ENCODE measurements around the gene SRCAP. TPM values are rescaled to one million over a fixed set of nuclear protein-coding genes. Genes with fewer than 3 reads are reported as not detected.

Gene SRCAP
- total RNA-seq, 1 experiment from 2014 or later, result 58.5 TPM

DNA sequence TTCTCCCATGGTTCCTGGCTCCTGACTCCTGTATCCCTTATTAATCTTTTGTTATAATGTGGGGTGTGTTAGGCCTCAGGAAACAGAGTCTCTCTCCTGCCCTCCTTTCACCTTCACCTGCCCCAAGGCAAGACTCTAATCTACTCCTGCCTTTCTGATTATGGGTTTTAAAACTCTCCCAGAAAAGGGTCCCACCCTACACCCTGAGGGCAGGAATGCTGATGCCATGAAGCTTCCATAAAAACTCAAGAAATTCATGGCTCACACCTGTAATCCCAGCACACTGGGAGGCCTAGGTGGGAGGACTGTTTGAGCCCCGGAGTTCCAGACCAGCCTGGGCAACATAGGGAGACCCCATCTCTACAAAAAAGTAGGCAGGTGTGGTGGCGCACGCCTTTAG, 18.6 kb upstream of the SRCAP start:
- Mint-ChIP-seq H3K36me3 (0 out of 2 replicates have a peak, but pooled peaks cover 2% of the 10 kb centered on the region), H3K9me3 (no peaks in the 10 kb centered on the region), H3K4me1 (peaks cover 5% of the 10 kb centered on the region; the same call in 1 of the 2 replicates), H3K27me3 (ENCODE audit: low read depth) (peaks cover 99% of the 10 kb centered on the region), H3K27ac (no peak overlapping the region), H3K4me3 (no peak overlapping the region)
- TF ChIP-seq, protein P1, sequence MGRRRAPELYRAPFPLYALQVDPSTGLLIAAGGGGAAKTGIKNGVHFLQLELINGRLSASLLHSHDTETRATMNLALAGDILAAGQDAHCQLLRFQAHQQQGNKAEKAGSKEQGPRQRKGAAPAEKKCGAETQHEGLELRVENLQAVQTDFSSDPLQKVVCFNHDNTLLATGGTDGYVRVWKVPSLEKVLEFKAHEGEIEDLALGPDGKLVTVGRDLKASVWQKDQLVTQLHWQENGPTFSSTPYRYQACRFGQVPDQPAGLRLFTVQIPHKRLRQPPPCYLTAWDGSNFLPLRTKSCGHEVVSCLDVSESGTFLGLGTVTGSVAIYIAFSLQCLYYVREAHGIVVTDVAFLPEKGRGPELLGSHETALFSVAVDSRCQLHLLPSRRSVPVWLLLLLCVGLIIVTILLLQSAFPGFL (CRISPR knock-in tag; IDR thresholded peaks at IDR 0.05; ENCODE audit: borderline replicate concordance), result no peak
- TF ChIP-seq CREM (CRISPR knock-in tag; IDR thresholded peaks at IDR 0.05) (no peak), FOXP1 (CRISPR knock-in tag; IDR thresholded peaks at IDR 0.05; ENCODE audit: borderline replicate concordance) (no peak), EMX1 (CRISPR knock-in tag; IDR thresholded peaks at IDR 0.05) (no peak), ZNF232 (CRISPR knock-in tag; IDR thresholded peaks at IDR 0.05) (no peak), ZBTB21 (CRISPR knock-in tag; IDR thresholded peaks at IDR 0.05; ENCODE audit: borderline replicate concordance) (no peak)
- TF ChIP-seq, protein P2, sequence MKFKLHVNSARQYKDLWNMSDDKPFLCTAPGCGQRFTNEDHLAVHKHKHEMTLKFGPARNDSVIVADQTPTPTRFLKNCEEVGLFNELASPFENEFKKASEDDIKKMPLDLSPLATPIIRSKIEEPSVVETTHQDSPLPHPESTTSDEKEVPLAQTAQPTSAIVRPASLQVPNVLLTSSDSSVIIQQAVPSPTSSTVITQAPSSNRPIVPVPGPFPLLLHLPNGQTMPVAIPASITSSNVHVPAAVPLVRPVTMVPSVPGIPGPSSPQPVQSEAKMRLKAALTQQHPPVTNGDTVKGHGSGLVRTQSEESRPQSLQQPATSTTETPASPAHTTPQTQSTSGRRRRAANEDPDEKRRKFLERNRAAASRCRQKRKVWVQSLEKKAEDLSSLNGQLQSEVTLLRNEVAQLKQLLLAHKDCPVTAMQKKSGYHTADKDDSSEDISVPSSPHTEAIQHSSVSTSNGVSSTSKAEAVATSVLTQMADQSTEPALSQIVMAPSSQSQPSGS (CRISPR knock-in tag; IDR thresholded peaks at IDR 0.05; ENCODE audit: borderline replicate concordance, low read depth), result no peak
- TF ChIP-seq, protein P3, sequence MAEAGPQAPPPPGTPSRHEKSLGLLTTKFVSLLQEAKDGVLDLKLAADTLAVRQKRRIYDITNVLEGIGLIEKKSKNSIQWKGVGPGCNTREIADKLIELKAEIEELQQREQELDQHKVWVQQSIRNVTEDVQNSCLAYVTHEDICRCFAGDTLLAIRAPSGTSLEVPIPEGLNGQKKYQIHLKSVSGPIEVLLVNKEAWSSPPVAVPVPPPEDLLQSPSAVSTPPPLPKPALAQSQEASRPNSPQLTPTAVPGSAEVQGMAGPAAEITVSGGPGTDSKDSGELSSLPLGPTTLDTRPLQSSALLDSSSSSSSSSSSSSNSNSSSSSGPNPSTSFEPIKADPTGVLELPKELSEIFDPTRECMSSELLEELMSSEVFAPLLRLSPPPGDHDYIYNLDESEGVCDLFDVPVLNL (CRISPR knock-in tag; IDR thresholded peaks at IDR 0.05; ENCODE audit: borderline replicate concordance, low read depth), result no peak
- TF ChIP-seq, protein P4, sequence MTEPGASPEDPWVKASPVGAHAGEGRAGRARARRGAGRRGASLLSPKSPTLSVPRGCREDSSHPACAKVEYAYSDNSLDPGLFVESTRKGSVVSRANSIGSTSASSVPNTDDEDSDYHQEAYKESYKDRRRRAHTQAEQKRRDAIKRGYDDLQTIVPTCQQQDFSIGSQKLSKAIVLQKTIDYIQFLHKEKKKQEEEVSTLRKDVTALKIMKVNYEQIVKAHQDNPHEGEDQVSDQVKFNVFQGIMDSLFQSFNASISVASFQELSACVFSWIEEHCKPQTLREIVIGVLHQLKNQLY (CRISPR knock-in tag; IDR thresholded peaks at IDR 0.05), result no peak
- TF ChIP-seq, protein P5, sequence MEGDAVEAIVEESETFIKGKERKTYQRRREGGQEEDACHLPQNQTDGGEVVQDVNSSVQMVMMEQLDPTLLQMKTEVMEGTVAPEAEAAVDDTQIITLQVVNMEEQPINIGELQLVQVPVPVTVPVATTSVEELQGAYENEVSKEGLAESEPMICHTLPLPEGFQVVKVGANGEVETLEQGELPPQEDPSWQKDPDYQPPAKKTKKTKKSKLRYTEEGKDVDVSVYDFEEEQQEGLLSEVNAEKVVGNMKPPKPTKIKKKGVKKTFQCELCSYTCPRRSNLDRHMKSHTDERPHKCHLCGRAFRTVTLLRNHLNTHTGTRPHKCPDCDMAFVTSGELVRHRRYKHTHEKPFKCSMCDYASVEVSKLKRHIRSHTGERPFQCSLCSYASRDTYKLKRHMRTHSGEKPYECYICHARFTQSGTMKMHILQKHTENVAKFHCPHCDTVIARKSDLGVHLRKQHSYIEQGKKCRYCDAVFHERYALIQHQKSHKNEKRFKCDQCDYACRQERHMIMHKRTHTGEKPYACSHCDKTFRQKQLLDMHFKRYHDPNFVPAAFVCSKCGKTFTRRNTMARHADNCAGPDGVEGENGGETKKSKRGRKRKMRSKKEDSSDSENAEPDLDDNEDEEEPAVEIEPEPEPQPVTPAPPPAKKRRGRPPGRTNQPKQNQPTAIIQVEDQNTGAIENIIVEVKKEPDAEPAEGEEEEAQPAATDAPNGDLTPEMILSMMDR (IDR thresholded peaks at IDR 0.05), result no peak
- TF ChIP-seq, protein P6, sequence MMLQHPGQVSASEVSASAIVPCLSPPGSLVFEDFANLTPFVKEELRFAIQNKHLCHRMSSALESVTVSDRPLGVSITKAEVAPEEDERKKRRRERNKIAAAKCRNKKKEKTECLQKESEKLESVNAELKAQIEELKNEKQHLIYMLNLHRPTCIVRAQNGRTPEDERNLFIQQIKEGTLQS (CRISPR knock-in tag; conservative IDR thresholded peaks at IDR 0.05), result no peak
- POLR2A ChIA-PET, result no interaction called here
- DNase-seq (ENCODE audit: low spot score) (no peak), ATAC-seq (no peak)
- CTCF ChIA-PET, result no interaction called here

DNA sequence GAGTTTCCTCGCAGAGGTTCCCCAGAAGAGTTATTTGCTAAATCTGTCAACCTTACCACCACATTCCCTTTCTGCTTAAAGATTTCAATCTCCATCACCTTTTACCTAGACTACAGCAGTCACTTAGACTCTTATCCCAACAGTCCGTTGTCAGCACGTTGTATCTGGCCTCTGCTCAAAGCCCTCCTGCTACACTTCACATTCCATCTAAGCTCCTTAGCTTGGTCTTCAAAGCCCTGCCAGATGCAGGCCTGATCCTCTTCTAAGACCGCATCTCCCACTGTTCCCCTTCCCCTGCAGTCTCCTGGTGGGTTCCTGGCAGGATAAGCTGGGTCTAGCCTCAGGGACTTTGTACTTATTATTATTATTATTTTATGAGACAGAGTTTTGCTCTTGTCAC, 10.3 kb upstream of the SRCAP start:
- 0 out of 2 replicates have a peak, but pooled peaks cover 2% of the 10 kb centered on the region for H3K36me3 Mint-ChIP-seq
- no peak for DNase-seq (ENCODE audit: low spot score)
- H3K4me3 Mint-ChIP-seq, result no peak overlapping the region
- no peaks in the 10 kb centered on the region for H3K9me3 Mint-ChIP-seq
- no peak for ATAC-seq
- ChIA-PET CTCF (no interaction called here), POLR2A (no interaction called here)
- peaks cover 19% of the 10 kb centered on the region for H3K4me1 Mint-ChIP-seq
- H3K27ac Mint-ChIP-seq, result no peak overlapping the region
- H3K27me3 Mint-ChIP-seq (ENCODE audit: low read depth), result peaks cover 100% of the 10 kb centered on the region
- TF ChIP-seq, protein P3 (CRISPR knock-in tag; IDR thresholded peaks at IDR 0.05; ENCODE audit: borderline replicate concordance, low read depth), result no peak
- TF ChIP-seq ZNF219 (CRISPR knock-in tag; IDR thresholded peaks at IDR 0.05; ENCODE audit: borderline replicate concordance) (no peak), ZNF121 (CRISPR knock-in tag; IDR thresholded peaks at IDR 0.05) (no peak), SP1 (CRISPR knock-in tag; conservative IDR thresholded peaks at IDR 0.05) (no peak)
- TF ChIP-seq, protein P4 (CRISPR knock-in tag; IDR thresholded peaks at IDR 0.05), result no peak
- TF ChIP-seq, protein P7, sequence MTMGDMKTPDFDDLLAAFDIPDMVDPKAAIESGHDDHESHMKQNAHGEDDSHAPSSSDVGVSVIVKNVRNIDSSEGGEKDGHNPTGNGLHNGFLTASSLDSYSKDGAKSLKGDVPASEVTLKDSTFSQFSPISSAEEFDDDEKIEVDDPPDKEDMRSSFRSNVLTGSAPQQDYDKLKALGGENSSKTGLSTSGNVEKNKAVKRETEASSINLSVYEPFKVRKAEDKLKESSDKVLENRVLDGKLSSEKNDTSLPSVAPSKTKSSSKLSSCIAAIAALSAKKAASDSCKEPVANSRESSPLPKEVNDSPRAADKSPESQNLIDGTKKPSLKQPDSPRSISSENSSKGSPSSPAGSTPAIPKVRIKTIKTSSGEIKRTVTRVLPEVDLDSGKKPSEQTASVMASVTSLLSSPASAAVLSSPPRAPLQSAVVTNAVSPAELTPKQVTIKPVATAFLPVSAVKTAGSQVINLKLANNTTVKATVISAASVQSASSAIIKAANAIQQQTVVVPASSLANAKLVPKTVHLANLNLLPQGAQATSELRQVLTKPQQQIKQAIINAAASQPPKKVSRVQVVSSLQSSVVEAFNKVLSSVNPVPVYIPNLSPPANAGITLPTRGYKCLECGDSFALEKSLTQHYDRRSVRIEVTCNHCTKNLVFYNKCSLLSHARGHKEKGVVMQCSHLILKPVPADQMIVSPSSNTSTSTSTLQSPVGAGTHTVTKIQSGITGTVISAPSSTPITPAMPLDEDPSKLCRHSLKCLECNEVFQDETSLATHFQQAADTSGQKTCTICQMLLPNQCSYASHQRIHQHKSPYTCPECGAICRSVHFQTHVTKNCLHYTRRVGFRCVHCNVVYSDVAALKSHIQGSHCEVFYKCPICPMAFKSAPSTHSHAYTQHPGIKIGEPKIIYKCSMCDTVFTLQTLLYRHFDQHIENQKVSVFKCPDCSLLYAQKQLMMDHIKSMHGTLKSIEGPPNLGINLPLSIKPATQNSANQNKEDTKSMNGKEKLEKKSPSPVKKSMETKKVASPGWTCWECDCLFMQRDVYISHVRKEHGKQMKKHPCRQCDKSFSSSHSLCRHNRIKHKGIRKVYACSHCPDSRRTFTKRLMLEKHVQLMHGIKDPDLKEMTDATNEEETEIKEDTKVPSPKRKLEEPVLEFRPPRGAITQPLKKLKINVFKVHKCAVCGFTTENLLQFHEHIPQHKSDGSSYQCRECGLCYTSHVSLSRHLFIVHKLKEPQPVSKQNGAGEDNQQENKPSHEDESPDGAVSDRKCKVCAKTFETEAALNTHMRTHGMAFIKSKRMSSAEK (CRISPR knock-in tag; IDR thresholded peaks at IDR 0.05; ENCODE audit: borderline replicate concordance), result no peak
- TF ChIP-seq, protein P8, sequence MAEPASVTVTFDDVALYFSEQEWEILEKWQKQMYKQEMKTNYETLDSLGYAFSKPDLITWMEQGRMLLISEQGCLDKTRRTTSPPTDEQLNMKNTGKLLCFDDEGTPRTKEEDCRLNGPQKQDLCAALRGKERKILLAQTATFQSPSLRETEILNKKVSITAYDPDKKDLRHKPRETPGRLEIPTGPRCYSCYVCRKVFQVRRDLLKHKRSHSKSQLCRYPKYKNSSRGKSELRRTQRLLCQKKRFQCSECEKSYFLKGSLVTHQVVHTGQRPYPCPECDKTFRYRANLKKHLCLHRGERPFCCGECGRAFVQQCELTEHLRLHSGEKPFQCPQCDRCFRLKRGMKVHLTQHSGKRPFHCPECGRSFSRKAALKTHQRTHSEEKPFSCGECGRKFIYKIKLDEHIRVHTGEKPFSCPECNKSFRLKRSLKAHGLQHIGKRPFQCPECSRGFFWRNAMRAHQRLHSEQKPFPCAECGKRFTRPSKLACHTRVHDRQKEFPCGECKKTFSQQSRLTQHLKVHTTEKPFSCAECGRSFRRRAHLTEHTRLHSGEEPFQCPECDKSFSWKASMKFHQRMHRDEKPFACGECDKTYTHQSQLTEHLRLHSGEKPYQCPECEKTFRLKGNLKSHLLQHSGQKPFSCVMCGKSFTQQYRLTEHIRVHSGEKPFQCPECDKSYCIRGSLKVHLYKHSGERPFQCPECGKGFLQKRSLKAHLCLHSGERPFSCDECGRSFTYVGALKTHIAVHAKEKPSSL (CRISPR knock-in tag; conservative IDR thresholded peaks at IDR 0.05), result no peak

All from WTC11 (cell line).